ENCODE results near the gene SCP2.

GRCh38 chr1:52919723-52920483 is 7.2 kb upstream of the SCP2 start:
- no peak for TF ChIP-seq CTCF (tag by site-specific recombination; IDR thresholded peaks at IDR 0.05)
- TF ChIP-seq ZBTB21 (tag by site-specific recombination; IDR thresholded peaks at IDR 0.05) = no peak
- TF ChIP-seq ZNF791 (tag by site-specific recombination; IDR thresholded peaks at IDR 0.05) = no peak
